WTC11 (cell line): ENCODE results near the gene LRRC8C.

ENCODE experiments used
- ATF2 ChIP-seq: sonication (generic); formaldehyde crosslinking; IDR thresholded peaks from 2 replicates; pipeline ENCODE4 v1.8.1; 2022; ENCODE audit warnings: low read depth, missing genetic modification reagents, borderline replicate concordance
- CTCF ChIP-seq: fragments of 200-600 bp; IDR thresholded peaks from 2 replicates; pipeline ENCODE4 v1.8.0; 2022; ENCODE audit warnings: antibody characterized with exemption
- E2F1 ChIP-seq: sonication (generic); formaldehyde crosslinking; IDR thresholded peaks from 2 replicates; pipeline ENCODE4 v1.8.0; 2022; ENCODE audit warnings: mild to moderate bottlenecking, missing genetic modification reagents
- FOXK1 ChIP-seq: sonication (generic); formaldehyde crosslinking; IDR thresholded peaks from 2 replicates; pipeline ENCODE4 v1.8.0; 2022; ENCODE audit warnings: mild to moderate bottlenecking, moderate library complexity, missing genetic modification reagents
- GABPB1 ChIP-seq: sonication (generic); formaldehyde crosslinking; IDR thresholded peaks from 2 replicates; pipeline ENCODE4 v1.8.1; 2023; ENCODE audit warnings: mild to moderate bottlenecking, missing genetic modification reagents
- MXD4 ChIP-seq: fragments of 250-450 bp; sonication (Bioruptor Pico); IDR thresholded peaks from 2 replicates; pipeline ENCODE4 v1.8.0; 2021; ENCODE audit warnings: mild to moderate bottlenecking, moderate library complexity, borderline replicate concordance
- NFYB ChIP-seq: sonication (generic); formaldehyde crosslinking; conservative IDR thresholded peaks from 2 replicates; pipeline ENCODE4 v1.8.0; 2022; ENCODE audit warnings: low read depth, missing genetic modification reagents
- PREB ChIP-seq: sonication (generic); formaldehyde crosslinking; IDR thresholded peaks from 2 replicates; pipeline ENCODE4 v1.8.1; 2022; ENCODE audit warnings: mild to moderate bottlenecking, missing genetic modification reagents, moderate library complexity, borderline replicate concordance
- TP53 ChIP-seq: sonication (generic); formaldehyde crosslinking; IDR thresholded peaks from 2 replicates; pipeline ENCODE4 v1.8.1; 2023; ENCODE audit warnings: mild to moderate bottlenecking, missing genetic modification reagents
- USF2 ChIP-seq: sonication (generic); formaldehyde crosslinking; IDR thresholded peaks from 2 replicates; pipeline ENCODE4 v1.8.1; 2023; ENCODE audit warnings: mild to moderate bottlenecking, missing genetic modification reagents, moderate library complexity
- ZBTB43 ChIP-seq: sonication (generic); formaldehyde crosslinking; IDR thresholded peaks from 2 replicates; pipeline ENCODE4 v1.8.1; 2023; ENCODE audit warnings: mild to moderate bottlenecking, missing genetic modification reagents
- ZNF121 ChIP-seq: sonication (generic); formaldehyde crosslinking; IDR thresholded peaks from 2 replicates; pipeline ENCODE4 v1.8.0; 2023; ENCODE audit warnings: missing genetic modification reagents
- ZNF138 ChIP-seq: sonication (generic); formaldehyde crosslinking; conservative IDR thresholded peaks from 2 replicates; pipeline ENCODE4 v1.8.1; 2022; ENCODE audit warnings: mild to moderate bottlenecking, moderate library complexity, missing genetic modification reagents

GRCh38 chr1:89671775-89672488 is 39.0 kb downstream of the LRRC8C start:
- TF ChIP-seq USF2 (CRISPR knock-in tag) (no peak), CTCF (no peak), ATF2 (no peak), E2F1 (CRISPR knock-in tag) (no peak), MXD4 (CRISPR knock-in tag) (no peak), NFYB (CRISPR knock-in tag) (no peak), ZBTB43 (CRISPR knock-in tag) (no peak), FOXK1 (CRISPR knock-in tag) (no peak), ZNF121 (CRISPR knock-in tag) (no peak), ZNF138 (CRISPR knock-in tag) (no peak), GABPB1 (CRISPR knock-in tag) (no peak), TP53 (no peak), PREB (CRISPR knock-in tag) (no peak)
